NCI-H1092 treated with DMSO at 0.1 percent for 48 hours (cell line): Measurements from ENCODE around the gene NBAS.
A peak's percentile ranks its signal among the peaks of the same experiment; 100 is the strongest.
"Not testable (repeated sequence)": the region's sequence is repeated elsewhere in the genome, so short reads cannot be mapped to it uniquely, and the experiment has no call there.

ENCODE experiments used
- DNase-seq: peaks from one replicate; lab custom pipeline; 2025; lab: John Stamatoyannopoulos, UW

NBAS gene

DNA sequence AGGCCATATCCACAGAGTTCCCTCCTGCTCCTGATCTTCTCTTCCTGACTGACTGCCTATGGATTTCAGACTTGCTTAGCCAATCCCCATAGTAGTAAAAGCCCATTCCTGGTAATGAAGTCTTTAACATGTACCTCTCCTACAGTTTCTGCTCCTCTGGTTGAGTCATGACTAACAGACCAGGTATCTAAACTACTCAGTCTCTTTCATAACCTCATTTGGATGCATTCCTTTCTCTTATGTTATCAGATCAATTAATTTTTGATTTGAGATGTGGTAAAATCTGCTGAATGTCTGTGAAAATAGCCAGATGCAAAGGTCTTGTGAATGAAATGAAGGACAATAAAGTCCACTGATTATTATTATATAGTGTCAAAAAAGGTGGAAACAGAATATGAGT lies 198.0 kb downstream of the NBAS start:
- DNase-seq: no peak

DNA sequence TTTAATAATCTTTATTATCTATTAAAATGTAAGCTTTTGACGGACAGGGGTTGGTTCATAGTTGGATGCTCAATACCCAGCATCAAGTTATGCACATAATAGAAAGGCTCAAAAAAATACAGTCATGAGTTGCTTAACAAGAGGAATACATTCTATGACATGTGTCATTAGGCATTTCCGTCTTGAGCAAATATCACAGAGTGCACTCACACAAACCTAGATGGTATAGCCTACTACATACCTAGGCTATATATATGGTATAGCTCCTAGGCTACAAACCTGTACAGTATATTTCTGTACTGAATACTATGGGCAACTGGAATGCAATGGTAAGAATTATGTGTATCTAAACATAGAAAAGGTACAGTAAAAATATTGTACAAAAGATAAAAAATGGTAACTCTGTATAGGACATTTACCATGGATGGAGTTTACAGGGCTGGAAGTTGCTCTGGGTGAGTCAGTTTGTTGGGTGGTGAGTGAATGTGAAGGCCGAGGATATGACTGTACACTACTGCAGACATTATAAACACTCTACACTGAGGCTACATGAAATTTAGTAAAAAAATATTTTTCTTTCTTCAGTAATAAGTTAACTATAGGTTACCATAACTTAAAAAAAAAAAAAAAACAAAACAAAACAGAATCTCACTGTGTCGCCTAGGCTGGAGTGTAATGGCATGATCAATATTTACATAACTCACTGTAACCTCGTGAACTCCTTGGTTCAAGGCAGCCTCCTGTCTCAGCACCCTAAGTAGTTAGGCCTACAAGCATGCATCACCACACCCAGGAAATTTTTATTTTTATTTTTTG lies 201.2 kb downstream of the NBAS start:
- DNase-seq: no peak

DNA sequence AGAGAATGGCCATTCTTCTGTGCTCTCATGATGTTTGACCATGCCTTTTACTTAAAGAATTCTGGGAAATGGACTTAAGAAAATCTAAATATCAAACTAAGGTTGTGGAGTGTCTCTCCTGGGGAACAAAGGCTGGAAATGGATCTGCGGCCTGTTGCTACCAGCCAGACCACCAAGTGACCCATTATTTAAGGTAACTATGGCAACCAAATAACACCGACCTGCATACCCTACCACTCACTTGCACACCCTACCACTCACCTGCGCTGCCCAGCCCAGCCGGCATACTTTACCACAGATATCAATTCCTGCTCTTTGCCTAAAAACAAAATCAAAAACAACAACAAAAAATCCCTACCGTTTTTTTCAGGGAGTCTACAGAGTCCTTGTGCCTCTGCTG lies 203.2 kb downstream of the NBAS start:
- DNase-seq: no peak

DNA sequence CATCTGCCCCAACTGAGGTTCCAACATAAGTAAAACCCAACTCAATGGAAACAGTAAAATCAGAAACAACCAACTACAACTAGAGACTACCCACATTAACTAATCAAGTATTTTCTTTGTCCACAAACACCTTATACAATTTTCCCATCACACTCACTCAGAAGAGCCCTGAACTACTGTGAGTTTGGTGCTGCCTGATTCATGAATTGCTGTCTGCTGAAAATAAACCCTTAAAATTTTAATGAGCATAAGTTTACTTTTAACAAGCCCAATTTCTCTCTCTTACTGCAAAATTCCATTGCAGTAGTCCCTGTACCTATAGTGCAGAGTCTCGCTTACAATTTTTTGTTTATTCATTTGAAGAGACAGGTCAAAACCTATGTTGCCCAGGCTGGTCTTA lies 203.9 kb downstream of the NBAS start:
- no peak for DNase-seq

DNA sequence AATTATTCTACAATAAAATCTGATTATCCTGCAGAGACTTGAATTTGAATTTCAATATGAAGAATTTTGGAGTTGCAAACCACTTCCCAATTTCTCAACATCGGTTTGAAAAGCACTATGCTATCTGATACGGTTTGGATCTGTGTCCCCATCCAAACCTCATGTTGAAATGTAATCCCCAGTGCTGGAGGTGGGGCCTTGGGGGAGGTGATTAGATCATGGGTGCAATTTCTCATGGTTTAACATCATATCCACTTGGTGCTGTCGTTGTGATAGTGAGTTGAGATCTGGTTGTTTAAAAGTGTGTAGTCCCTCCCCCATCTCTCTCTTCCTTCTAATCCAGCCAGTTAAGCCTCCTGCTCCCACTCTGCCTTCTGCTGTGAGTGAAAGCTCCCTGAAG lies 205.7 kb downstream of the NBAS start:
- no peak for DNase-seq

DNA sequence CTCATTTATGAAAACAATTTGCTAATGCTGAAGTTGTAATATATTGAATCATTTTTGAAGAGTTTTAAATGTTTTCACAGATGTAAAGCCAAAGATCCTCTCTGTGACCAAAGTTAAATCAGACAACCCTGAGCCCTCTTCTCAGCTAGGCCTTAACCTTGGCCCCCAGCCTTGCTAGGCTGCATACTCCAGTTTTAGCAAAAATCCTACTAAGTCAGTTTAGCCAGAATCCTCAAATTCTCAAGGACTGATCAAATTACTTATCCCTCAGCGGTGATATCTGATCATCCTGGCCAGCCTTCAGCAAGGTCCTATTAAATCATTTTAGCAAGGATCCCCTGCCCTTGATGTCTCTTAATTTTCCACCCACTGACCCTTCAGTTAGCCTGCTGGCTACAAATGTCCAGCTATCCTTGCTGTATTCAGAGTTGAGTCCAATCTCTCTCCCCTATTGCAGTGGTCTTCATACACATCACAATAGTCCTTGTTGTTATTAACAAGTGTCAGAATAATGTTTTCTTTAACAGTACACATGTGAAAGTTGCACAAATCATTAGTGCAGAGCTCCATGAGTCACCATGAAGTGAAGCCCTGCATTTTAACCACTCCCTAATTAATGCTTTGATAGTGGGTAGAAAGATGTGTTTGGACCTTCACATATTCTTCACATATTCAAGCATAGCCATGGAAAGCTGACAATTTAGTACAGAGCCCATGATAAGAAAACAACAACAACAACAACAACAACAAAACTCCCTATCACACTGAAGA lies 206.4 kb downstream of the NBAS start:
- no peak for DNase-seq

DNA sequence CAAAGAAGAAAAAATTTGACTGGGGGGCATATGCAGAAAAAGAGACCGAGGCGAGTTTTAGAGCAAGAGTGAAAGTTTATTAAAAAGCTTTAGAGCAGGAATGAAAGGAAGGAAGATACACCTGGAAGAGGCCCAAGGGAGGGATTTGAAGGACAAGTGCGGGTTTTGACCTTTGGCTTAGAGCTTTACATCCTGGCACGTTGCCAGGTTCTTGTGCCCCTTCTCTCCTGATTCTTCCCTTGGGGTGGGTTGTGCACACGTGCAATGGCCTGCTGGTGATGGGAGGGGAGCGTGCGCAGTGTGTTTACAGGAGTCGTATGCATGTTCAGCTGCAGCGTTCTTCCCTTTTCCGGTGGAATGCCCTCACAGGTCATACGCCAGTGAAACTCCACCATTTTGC lies 208.8 kb downstream of the NBAS start:
- DNase-seq: no peak

DNA sequence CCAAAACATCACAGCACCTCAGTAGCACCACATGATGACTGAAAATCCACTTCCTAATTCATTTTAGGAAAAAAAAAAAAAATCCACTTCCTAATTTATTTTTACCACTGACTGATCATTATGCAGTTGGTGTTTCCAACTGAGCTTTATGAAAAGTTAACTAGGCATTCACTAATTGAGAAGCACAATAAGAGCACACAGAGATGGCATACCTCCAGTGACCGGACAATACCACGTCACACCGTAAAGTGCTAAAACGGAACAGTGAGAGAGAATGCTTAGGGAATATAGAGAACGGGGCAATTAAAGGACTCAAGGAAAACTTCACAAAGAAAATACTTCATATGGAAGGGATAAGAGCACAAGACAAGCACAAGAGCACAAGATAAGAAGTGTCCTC lies 212.5 kb downstream of the NBAS start:
- DNase-seq: no peak

DNA sequence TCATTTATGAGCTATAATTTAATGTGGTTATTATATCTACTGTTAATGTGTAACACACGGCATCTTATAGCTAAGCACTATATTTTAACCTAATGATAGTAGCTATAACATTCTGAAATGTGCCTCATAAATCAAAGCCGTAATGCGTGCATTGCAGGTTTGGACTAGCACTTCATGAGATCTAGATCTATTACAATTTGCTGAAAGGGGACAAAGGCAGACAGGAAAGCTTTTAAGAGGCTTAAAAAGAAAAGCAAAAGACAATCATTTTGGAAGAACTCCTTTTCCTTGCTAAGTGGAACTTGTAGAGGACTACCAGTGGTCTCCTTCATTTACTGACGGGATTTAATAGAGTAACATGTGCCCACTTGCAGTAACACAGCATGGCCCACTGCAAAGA lies 213.1 kb downstream of the NBAS start:
- no peak for DNase-seq

DNA sequence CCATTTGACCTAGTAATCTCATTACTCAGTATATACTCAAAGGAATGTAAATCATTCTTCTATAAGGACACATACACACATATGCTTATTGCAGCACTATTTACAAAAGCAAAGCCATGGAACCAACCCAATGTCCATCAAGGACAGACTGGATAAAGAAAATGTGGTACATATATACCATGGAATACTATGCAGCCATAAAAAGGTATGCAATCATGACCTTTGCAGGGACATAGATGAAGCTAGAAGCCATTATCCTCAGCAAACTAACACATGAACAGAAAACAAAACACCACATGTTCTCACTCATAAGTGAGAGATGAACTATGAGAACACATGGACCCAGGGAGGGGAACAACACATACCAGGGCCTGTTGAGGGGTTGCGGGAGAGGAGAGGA lies 214.5 kb downstream of the NBAS start:
- DNase-seq: no peak

DNA sequence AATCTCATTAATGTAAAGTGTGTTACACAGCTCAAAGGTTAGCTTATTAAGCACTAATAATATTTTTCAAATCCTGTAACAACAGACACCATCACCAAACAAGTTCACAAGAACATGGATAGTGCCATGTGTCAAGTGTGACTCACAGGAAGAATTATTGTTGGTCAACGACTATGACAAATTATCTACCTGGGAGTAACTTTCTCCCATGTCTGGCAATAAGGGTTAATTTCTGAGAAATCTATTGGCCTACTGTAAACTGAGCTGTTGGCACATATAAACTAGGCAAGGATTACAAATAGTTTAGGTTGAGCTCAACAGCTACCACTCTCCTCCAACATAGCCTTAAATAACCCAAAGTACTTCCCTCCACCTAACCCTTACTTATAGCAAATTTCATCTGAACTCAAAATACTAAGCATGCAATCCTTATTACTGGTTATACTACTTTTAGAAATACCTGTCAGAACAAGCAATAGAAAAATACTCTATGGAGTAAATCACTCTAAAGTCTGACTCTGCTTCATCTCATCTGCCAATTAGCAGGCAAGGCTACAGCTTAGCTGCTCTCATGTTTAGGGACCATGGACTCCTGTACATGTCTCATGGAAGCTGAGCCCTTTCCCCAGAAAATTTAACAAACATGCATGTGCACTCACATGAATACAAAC lies 223.0 kb downstream of the NBAS start:
- DNase-seq: no peak

DNA sequence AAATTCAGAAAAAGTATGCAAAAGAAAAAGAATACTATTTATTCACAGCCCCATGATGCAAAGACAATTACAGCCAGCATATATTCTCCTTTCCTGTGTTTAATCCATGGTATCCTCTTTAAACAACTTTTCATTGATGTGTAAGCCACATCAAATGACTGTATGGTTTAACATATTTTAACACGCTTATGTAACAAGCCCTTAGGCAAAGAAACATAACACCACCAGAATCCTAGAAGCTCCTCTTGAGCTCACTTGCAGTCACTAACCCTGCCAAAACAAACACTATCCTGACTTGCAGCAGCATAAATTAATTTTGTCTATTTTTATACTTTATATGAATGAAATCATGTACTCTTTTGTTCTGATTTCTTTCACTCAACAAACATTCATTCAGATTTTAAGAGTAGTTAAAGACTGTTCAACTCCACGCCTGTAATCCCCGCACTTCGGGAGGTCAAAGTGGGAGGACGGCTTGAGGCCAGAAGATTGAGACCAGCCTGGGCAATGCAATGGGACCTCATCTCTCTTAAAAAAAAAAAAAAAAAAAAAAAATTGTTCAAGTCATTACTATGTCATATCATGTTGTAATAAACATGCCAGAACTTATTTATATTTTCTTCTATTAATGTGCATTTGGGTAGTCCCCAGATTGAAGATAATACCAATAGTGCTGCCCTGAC lies 226.3 kb downstream of the NBAS start:
- DNase-seq: peak; percentile 67

DNA sequence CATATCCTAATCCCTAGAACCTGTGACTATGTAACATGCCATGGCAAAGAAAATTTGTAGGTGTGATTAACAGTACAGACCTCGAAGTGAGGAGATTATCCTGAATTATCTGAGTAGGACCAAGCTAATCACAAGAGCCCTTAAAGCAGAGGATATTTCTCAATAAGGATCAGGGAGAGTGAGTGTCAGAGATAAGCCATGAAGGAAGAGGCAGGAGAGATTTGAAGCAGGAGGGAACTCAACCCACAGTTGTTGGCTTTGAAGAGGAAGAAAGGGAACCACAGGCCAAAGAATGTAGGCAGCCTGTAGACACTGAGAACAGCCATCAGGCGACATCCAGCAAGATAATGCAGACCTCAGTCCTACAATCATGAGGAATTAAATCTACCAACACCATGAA lies 229.3 kb downstream of the NBAS start:
- DNase-seq: no peak

DNA sequence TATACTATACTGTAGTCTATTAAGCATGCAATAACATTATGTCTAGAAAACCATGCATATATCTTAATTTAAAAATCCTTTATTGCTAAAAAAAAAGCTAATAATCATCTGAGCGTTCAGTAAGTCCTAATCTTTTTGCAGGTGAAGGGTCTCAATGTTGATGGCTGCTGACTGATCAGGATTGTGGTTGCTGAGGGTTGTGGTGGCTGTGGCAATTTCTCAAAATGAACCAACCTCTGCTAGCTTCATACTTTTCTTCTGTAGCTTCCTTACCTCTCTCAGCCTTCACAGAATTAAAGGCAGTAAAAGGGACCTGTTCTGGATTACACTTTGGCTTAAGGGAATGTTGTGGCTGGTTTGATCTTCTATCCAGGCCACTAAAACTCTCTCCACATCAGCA lies 235.8 kb downstream of the NBAS start:
- DNase-seq: no peak

DNA sequence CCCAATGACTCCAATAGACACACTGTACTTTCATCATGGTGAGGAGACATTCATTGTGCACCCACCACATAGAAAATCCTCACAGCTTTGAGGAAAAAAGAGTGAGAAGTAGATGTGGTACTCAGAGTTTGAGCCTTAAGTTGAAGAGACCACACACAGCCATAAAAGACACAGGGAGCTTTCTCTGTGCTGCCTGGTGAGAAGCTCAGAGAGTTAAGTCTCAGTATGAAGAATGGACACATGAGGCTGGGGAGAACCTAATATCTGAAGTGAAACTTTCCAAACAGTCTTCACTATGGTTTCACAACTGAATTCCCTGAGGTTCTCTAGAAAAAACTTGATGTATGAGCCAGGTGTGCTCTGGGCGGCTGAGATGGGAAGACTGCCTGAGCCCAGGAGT lies 237.9 kb downstream of the NBAS start:
- DNase-seq: no peak

DNA sequence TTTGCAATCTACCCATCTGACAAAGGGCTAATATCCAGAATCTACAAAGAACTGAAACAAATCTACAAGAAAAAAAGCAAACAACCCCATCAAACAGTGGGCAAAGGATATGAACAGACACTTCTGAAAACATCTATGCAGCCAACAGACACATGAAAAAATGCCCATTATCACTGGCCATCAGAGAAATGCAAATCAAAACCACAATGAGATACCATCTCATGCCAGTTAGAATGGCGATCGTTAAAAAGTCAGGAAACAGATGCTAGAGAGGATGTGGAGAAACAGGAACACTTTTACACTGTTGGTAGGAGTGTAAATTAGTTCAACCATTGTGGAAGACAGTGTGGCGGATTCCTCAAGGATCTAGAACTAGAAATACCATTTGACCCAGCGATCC lies 239.7 kb downstream of the NBAS start:
- DNase-seq: not testable (repeated sequence)

DNA sequence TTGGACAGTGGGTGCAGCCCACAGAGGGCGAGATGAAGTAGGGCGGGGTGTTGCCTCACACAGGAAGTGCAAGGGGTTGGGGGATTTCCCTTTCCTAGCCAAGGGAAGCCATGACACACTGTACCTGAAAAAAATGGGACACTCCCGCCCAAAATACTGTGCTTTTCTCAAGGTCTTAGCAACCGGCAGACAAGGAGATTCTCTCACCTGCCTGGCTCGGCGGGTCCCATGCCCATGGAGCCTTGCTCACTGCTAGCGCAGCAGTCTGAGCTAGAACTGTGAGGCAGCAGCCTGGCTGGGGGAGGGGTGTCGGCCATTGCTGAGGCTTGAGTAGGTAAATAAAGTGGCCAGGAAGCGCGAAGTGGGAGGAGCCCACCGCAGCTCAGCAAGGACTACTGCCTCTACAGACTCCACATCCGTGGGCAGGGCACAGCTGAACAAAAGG lies 244.7 kb downstream of the NBAS start:
- no peak for DNase-seq

DNA sequence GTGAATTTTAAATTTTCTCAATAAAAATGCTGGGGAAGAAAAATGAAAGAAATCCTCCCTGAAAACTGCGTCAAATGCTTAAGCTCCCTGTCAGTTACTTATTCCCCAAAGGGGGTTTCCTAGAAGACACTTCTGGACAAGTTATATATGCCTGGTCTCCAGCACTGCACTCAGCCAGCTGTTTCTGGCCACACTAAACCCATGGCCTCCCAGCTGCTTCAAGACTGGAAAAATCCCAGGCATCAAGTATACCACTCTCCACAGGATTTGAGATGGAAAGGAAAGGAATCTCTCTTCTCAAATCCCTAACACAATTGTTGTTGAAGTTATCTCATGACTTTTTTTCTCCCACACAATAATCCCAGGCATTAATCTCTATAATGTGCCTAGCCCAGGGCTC lies 245.7 kb downstream of the NBAS start:
- DNase-seq: no peak

DNA sequence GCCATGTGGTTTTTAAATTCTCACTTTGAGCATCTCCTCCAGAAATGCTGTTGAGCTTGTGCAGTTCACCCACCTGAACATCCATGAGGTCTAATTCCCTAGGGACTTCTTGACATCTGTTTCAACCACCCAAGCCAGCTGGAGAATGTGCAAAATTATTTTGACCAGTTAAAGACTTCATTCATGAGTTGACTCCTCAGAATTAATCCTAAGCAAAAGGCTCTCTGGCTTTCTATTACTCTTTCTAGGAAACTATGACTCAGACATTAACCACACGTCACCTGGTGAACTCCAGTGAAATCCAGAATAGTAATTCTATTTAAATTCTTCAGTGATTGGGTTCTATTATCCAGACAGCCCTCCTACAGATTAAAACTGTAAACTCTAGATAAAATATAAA lies 247.5 kb downstream of the NBAS start:
- DNase-seq: no peak

DNA sequence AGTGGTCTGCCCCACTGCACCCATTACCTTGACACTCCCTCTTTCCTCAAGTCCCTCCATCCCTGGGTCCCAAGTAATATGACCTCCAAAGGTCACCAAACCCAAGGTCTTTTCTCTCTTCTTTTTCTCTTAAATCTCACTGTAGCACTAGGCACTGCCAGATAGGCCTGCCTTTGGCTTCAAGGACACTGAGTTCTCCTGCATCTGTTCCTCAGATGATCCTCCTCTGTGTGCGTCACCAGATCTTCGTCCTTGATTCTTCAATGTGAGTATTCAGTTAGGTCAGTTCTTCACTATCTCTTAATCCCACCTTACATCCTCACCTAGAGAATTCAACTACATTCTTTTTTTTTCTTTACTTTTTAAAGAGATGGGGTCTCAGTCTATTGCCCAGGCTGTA lies 249.2 kb downstream of the NBAS start:
- no peak for DNase-seq

DNA sequence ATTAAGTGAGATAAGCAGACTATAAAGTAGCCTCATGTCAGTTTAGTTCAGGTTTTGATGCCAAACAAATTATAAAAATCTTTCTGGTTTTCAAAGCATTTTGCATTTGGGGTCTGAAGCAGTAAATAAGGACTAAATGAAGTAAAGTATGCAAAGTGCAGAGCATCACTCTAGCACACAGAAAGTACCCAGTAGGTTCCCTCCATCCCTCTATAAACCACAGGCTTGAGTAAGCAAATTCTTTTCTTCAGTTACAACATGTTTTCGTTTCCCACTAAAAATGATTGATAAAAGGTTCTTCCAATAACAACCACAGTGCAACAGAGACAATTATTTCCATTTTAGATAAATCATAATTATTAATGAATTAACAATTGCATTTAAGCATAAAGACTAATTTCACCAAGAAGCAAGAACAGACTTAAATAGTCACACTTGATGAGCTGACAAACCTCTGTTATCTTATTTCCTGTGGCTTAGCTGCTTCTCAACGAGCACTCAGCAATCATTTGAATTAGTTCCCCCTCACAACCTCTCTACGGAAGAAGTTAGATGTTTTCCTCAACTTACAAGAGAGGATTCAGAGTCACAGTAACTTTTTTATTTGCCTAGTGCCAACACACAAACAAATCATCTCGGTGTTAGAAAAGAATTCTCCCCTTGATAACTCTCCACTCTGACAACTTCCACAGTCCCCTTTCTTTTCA lies 249.8 kb downstream of the NBAS start:
- no peak for DNase-seq

DNA sequence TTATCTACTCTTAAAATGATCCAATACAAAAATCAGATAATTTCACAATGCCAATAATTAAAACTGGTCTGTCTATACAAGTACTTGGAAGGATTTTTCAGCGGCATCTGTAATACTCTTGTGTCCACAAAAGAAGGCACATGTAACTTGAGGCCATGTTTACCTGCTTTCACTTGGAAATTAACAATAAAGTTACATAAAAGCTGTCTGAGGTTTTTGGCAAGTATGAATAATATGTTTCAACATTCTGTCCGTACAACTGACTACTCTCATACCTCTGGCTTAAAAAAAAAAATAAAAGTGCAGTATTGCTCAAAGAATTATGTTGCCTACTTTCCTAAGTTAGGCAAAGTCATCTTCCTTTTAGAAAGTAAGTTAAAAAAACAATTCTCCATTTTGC lies 253.6 kb downstream of the NBAS start:
- DNase-seq: no peak
